PC-9 (cell line): ENCODE data around the gene PDE10A.

Experiments
- CTCF ChIP-seq: fragments of 200-600 bp; sonication (generic); conservative IDR thresholded peaks from 2 replicates; pipeline ENCODE4 v1.6.1; 2017; ENCODE audit warnings: mixed run types, antibody characterized with exemption, mild to moderate bottlenecking, moderate library complexity
- EZH2 ChIP-seq: fragments of 200-600 bp; sonication (generic); IDR thresholded peaks from 2 replicates; pipeline ENCODE4 v1.8.0; 2017; ENCODE audit warnings: antibody characterized with exemption, low read depth

GRCh38 chr6:165704045-165704748 lies 41.2 kb upstream of the PDE10A start:
- TF ChIP-seq CTCF (no peak), EZH2 (no peak)
